ENCODE results near the gene SPDYE18.
"Not testable (repeated sequence)": the region's sequence is repeated elsewhere in the genome, so short reads cannot be mapped to it uniquely, and the experiment has no call there.

The SPDYE18 gene

GRCh38 chr7:77010074-77010680, 52.2 kb downstream of the SPDYE18 start:
- H3K4me3 ChIP-seq; H3K27ac ChIP-seq; DNase-seq (ENCODE audit: low spot score): not testable (repeated sequence)

GRCh38 chr7:77008000-77008399, 54.4 kb downstream of the SPDYE18 start:
- DNase-seq (ENCODE audit: low spot score): peak; percentile 73
- H3K4me3 ChIP-seq, H3K27ac ChIP-seq: not testable (repeated sequence)

- peak; percentile 62 for DNase-seq (ENCODE audit: low spot score)
- H3K27ac ChIP-seq, H3K4me3 ChIP-seq: not testable (repeated sequence)
Observed at GRCh38 chr7:77006127-77007110, 55.9 kb downstream of the SPDYE18 start.

GRCh38 chr7:77005461-77006057, 56.8 kb downstream of the SPDYE18 start:
- H3K4me3 ChIP-seq, H3K27ac ChIP-seq: not testable (repeated sequence)
- peak; percentile 47 for DNase-seq (ENCODE audit: low spot score)

GRCh38 chr7:77004151-77004550, 58.2 kb downstream of the SPDYE18 start:
- not testable (repeated sequence) for DNase-seq (ENCODE audit: low spot score); H3K27ac ChIP-seq

GRCh38 chr7:77003241-77003640, 59.1 kb downstream of the SPDYE18 start:
- H3K27ac ChIP-seq; DNase-seq (ENCODE audit: low spot score); H3K4me3 ChIP-seq: not testable (repeated sequence)

More at GRCh38 chr7:77004151-77004550, 58.2 kb downstream of the SPDYE18 start:
- not testable (repeated sequence) for H3K4me3 ChIP-seq

- not testable (repeated sequence) for DNase-seq (ENCODE audit: low spot score); H3K4me3 ChIP-seq; H3K27ac ChIP-seq
Observed at GRCh38 chr7:77002678-77003233, 59.6 kb downstream of the SPDYE18 start.

- H3K4me3 ChIP-seq; DNase-seq (ENCODE audit: low spot score); H3K27ac ChIP-seq: not testable (repeated sequence)
Observed at GRCh38 chr7:77002104-77002503, 60.3 kb downstream of the SPDYE18 start.

Measured in coronary artery (tissue), 2 donors.